ENCODE results near the gene MAST4. TPM values are rescaled to one million over a fixed set of nuclear protein-coding genes. Genes with fewer than 3 reads are reported as not detected.

MAST4 gene
- total RNA-seq, 2 donors from 2014 or later, result 36.8 to 45.7 TPM

- TF ChIP-seq POLR2A (IDR thresholded peaks at IDR 0.05) (no peak), POLR2AphosphoS5 (IDR thresholded peaks at IDR 0.05) (no peak)
- TF ChIP-seq, protein P1, sequence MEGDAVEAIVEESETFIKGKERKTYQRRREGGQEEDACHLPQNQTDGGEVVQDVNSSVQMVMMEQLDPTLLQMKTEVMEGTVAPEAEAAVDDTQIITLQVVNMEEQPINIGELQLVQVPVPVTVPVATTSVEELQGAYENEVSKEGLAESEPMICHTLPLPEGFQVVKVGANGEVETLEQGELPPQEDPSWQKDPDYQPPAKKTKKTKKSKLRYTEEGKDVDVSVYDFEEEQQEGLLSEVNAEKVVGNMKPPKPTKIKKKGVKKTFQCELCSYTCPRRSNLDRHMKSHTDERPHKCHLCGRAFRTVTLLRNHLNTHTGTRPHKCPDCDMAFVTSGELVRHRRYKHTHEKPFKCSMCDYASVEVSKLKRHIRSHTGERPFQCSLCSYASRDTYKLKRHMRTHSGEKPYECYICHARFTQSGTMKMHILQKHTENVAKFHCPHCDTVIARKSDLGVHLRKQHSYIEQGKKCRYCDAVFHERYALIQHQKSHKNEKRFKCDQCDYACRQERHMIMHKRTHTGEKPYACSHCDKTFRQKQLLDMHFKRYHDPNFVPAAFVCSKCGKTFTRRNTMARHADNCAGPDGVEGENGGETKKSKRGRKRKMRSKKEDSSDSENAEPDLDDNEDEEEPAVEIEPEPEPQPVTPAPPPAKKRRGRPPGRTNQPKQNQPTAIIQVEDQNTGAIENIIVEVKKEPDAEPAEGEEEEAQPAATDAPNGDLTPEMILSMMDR (IDR thresholded peaks at IDR 0.05), result no peak
- peak overlapping the region; percentile 60 to 69 for H3K27ac ChIP-seq
- peaks cover 3% of the 10 kb centered on the region for H3K4me1 ChIP-seq (replicated peaks)
- 5% methylated on average over 8 of the region's 8 CpGs for WGBS
- DNase-seq (ENCODE audit: low spot score), result no peak
- no peaks in the 10 kb centered on the region for H3K9me3 ChIP-seq
- no peaks in the 10 kb centered on the region for H3K36me3 ChIP-seq
- intact Hi-C loops (cut with DNase I), result no loop called here
- H3K27me3 ChIP-seq (replicated peaks; ENCODE audit: insufficient read depth), result no peaks in the 10 kb centered on the region
- H3K4me3 ChIP-seq, result peak overlapping the region; percentile 0 to 20
Measured at GRCh38 chr5:67015541-67016191, 419.5 kb downstream of the MAST4 start.

GRCh38 chr5:67019065-67019845 is 423.1 kb downstream of the MAST4 start:
- intact Hi-C loops (cut with DNase I), result no loop called here
- TF ChIP-seq POLR2A (IDR thresholded peaks at IDR 0.05), result no peak
- TF ChIP-seq POLR2AphosphoS5 (IDR thresholded peaks at IDR 0.05), result no peak
- TF ChIP-seq, protein P1 (IDR thresholded peaks at IDR 0.05), result no peak
- H3K4me1 ChIP-seq (replicated peaks), result peaks cover 3% of the 10 kb centered on the region
- H3K36me3 ChIP-seq, result no peaks in the 10 kb centered on the region
- WGBS, result 92% methylated on average over 7 of the region's 7 CpGs
- no peaks in the 10 kb centered on the region for H3K27me3 ChIP-seq (replicated peaks; ENCODE audit: insufficient read depth)
- H3K4me3 ChIP-seq, result no peak overlapping the region
- H3K9me3 ChIP-seq, result no peaks in the 10 kb centered on the region
- DNase-seq (ENCODE audit: low spot score), result no peak
- H3K27ac ChIP-seq, result no peak overlapping the region

DNA sequence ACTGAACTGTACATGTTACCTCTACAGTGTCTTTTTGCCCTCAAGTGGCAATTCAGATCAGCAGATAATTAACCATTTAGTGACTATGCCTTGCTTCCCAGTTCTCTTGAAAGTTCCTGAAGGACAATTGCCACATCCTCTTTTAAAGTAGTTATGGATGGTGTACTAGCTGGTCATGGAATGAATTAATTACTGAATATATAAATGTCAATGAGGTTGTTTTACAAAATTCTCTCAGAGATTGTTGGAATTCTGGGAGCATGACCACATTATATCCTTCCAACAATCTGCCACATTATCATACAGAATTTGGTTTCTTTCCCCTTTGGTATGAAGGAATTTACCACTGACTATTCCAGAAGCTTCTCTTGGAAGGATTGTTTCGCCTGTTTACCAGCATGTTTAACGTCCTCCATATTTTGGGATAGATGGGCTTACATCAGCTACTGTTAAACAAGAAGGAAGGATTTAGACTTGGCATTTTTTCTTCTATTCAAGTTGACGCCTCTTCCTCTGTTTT is 424.0 kb downstream of the MAST4 start:
- intact Hi-C loops (cut with DNase I), result no loop called here
- Histone ChIP-seq H3K4me3 (no peak overlapping the region), H3K27me3 (replicated peaks; ENCODE audit: insufficient read depth) (no peaks in the 10 kb centered on the region), H3K36me3 (no peaks in the 10 kb centered on the region), H3K9me3 (no peaks in the 10 kb centered on the region), H3K27ac (no peak overlapping the region), H3K4me1 (replicated peaks) (peaks cover 3% of the 10 kb centered on the region)
- 98% methylated on average over 3 of the region's 3 CpGs for WGBS
- TF ChIP-seq, protein P1 (IDR thresholded peaks at IDR 0.05), result no peak
- TF ChIP-seq POLR2AphosphoS5 (IDR thresholded peaks at IDR 0.05), result no peak
- DNase-seq (ENCODE audit: low spot score), result no peak

GRCh38 chr5:67021031-67021430 is 424.8 kb downstream of the MAST4 start:
- no peak overlapping the region for H3K27ac ChIP-seq

GRCh38 chr5:67021521-67021920 is 425.3 kb downstream of the MAST4 start:
- Histone ChIP-seq H3K27me3 (replicated peaks; ENCODE audit: insufficient read depth) (no peaks in the 10 kb centered on the region), H3K4me3 (no peak overlapping the region), H3K27ac (no peak overlapping the region), H3K4me1 (replicated peaks) (no peaks in the 10 kb centered on the region), H3K36me3 (no peaks in the 10 kb centered on the region), H3K9me3 (no peaks in the 10 kb centered on the region)
- no peak for DNase-seq (ENCODE audit: low spot score)
- TF ChIP-seq POLR2A (IDR thresholded peaks at IDR 0.05) (no peak), POLR2AphosphoS5 (IDR thresholded peaks at IDR 0.05) (no peak)
- TF ChIP-seq, protein P1 (IDR thresholded peaks at IDR 0.05), result no peak
- intact Hi-C loops (cut with DNase I), result no loop called here

More at GRCh38 chr5:67021031-67021430, 424.8 kb downstream of the MAST4 start:
- no peak for DNase-seq (ENCODE audit: low spot score)
- intact Hi-C loops (cut with DNase I), result no loop called here
- Histone ChIP-seq H3K27me3 (replicated peaks; ENCODE audit: insufficient read depth) (no peaks in the 10 kb centered on the region), H3K36me3 (no peaks in the 10 kb centered on the region), H3K4me1 (replicated peaks) (no peaks in the 10 kb centered on the region), H3K9me3 (no peaks in the 10 kb centered on the region), H3K4me3 (no peak overlapping the region)
- 52% methylated on average over 1 of the region's 1 CpG for WGBS
- TF ChIP-seq POLR2A (IDR thresholded peaks at IDR 0.05) (no peak), POLR2AphosphoS5 (IDR thresholded peaks at IDR 0.05) (peak; percentile 17)
